Measurements from ENCODE around the gene TCN1.

DNA sequence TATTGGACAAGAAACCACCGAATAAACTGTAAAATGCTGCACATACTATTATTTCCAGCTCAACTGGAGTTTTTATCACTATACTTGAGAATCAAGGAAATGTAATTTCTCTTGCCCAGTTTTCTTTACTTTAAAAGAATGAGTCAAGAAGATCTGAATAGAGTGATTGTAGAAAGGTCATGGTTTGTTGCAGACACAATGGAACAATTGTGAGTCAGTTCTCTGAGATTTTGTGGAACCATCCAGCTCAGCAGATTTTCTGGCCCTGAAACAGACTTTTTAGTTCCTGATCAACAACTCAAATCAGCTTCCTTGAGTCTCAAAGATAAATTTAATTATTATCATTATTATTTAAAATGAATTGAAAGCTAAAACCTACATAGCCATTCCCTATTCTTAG, 1.3 kb downstream of the TCN1 start:
- TF ChIP-seq, protein P1, sequence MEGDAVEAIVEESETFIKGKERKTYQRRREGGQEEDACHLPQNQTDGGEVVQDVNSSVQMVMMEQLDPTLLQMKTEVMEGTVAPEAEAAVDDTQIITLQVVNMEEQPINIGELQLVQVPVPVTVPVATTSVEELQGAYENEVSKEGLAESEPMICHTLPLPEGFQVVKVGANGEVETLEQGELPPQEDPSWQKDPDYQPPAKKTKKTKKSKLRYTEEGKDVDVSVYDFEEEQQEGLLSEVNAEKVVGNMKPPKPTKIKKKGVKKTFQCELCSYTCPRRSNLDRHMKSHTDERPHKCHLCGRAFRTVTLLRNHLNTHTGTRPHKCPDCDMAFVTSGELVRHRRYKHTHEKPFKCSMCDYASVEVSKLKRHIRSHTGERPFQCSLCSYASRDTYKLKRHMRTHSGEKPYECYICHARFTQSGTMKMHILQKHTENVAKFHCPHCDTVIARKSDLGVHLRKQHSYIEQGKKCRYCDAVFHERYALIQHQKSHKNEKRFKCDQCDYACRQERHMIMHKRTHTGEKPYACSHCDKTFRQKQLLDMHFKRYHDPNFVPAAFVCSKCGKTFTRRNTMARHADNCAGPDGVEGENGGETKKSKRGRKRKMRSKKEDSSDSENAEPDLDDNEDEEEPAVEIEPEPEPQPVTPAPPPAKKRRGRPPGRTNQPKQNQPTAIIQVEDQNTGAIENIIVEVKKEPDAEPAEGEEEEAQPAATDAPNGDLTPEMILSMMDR (IDR thresholded peaks at IDR 0.05; ENCODE audit: low read depth, low read length) = no peak
- no peak for TF ChIP-seq EZH2phosphoT487 (IDR thresholded peaks at IDR 0.05; ENCODE audit: low read depth)

Measured in OCI-LY3 (cell line).